Peyer's patch (tissue), 4 donors: ENCODE measurements around the gene BICDL2. TPM values are rescaled to one million over a fixed set of nuclear protein-coding genes. Genes with fewer than 3 reads are reported as not detected.

Source experiments
- DNase-seq, 3 donors: peaks; one replicate each; pipeline ENCODE4 v3.0.0-alpha.2; 2017 to 2019
- H3K27ac ChIP-seq, 4 donors: fragments of 200-600 bp; sonication (generic); one replicate each; pipeline ENCODE4 v1.5.1; 2016 to 2019
- H3K27me3 ChIP-seq, 2 donors: fragments of 200-600 bp; sonication (generic); one replicate each; pipeline ENCODE4 v1.5.1; 2019
- H3K36me3 ChIP-seq, 3 donors: fragments of 200-600 bp; sonication (generic); one replicate each; pipeline ENCODE4 v1.5.1; 2016 to 2019
- H3K4me1 ChIP-seq, 4 donors: fragments of 200-600 bp; sonication (generic); one replicate each; pipeline ENCODE4 v1.5.1; 2016 to 2019
- H3K4me3 ChIP-seq, 4 donors: fragments of 200-600 bp; sonication (generic); 1 replicate in 3 of 4; 2 replicates in 1 of 4; pipeline ENCODE4 v1.5.1; 2016 to 2019; ENCODE audit warnings: mild to moderate bottlenecking in 1 of 4
- H3K9me3 ChIP-seq, 4 donors: fragments of 200-600 bp; sonication (generic); one replicate each; pipeline ENCODE4 v1.5.1; 2016 to 2019; ENCODE audit warnings: mild to moderate bottlenecking in 1 of 4
- POLR2A ChIP-seq, 2 donors: fragments of 450-650 bp; IDR thresholded peaks; one replicate each; pipeline ENCODE4 v1.5.1; 2017; ENCODE audit warnings: antibody characterized with exemption in 2 of 2, mild to moderate bottlenecking in 2 of 2, moderate library complexity in 2 of 2
- total RNA-seq, 4 donors: library from RNA; depleted of rRNA; stranded (reverse); fragments of >200 nt; gene quantifications; one replicate each; pipeline ENCODE4 v1.1.0, GENCODE V29; 2016
- TF ChIP-seq, protein P1 (sequence below), 6 experiments: fragments of 450-650 bp in 4 of 6; fragments of 200-600 bp in 2 of 6; sonication (generic) in 1 of 6; IDR thresholded peaks; one replicate each; pipeline ENCODE4 v1.5.1; 2017 to 2019; ENCODE audit warnings: antibody characterized with exemption in 6 of 6, mild to moderate bottlenecking in 3 of 6, moderate library complexity in 1 of 6

Gene BICDL2
- total RNA-seq, 4 donors from 2014 or later = 44.6 to 126 (median 93.8) TPM

DNA sequence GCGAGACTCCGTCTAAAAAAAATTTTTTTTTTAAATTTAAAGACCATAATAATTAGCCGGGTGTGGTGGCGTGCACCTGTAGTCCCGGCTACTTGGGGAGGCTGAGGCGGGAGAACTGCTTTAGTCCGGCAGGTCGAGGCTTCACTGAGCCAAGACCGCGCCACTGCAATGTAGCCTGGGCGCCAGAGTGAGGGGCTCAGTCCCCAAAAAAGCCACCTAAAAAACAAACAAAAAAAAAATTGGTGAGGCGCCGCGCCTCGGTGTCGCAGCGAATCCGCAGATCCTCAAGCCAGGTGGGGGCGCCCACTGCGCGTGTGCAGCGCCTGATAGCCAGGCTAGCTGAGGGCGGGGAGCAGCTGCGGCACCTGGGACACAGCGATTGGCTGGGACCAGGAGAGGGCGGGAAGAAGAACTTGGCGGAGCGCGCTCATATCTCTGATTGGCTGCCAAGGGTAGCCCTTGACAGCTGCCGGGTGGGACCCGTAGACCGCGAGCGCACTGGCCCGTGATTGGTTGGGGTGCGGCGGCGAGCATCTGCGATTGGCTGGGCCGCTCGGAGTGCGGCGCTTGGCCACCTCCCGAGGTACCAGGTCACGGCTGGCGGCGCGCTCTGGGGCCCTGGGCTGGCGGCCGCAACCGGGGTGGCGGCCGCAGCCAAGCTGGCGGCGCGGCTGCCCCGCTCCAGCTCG, 33.0 kb downstream of the BICDL2 start:
- peaks cover 8 to 29% (median 14%) of the 10 kb centered on the region in 4 donors for H3K4me1 ChIP-seq
- no peaks in the 10 kb centered on the region for H3K27me3 ChIP-seq
- H3K27ac ChIP-seq = peak overlapping the region in 1 of 4 donors; percentile 96
- H3K36me3 ChIP-seq = no peaks in the 10 kb centered on the region
- peak overlapping the region in 3 of 4 donors; percentile 25 to 58 (median 42) for H3K4me3 ChIP-seq
- no peaks in the 10 kb centered on the region for H3K9me3 ChIP-seq
- TF ChIP-seq, protein P1, sequence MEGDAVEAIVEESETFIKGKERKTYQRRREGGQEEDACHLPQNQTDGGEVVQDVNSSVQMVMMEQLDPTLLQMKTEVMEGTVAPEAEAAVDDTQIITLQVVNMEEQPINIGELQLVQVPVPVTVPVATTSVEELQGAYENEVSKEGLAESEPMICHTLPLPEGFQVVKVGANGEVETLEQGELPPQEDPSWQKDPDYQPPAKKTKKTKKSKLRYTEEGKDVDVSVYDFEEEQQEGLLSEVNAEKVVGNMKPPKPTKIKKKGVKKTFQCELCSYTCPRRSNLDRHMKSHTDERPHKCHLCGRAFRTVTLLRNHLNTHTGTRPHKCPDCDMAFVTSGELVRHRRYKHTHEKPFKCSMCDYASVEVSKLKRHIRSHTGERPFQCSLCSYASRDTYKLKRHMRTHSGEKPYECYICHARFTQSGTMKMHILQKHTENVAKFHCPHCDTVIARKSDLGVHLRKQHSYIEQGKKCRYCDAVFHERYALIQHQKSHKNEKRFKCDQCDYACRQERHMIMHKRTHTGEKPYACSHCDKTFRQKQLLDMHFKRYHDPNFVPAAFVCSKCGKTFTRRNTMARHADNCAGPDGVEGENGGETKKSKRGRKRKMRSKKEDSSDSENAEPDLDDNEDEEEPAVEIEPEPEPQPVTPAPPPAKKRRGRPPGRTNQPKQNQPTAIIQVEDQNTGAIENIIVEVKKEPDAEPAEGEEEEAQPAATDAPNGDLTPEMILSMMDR (IDR thresholded peaks at IDR 0.05) = peak; percentile 51 to 86 (median 62)
- peak; percentile 69 to 86 for TF ChIP-seq POLR2A (IDR thresholded peaks at IDR 0.05)
- DNase-seq = peak; percentile 95 to 99 (median 98)

DNA sequence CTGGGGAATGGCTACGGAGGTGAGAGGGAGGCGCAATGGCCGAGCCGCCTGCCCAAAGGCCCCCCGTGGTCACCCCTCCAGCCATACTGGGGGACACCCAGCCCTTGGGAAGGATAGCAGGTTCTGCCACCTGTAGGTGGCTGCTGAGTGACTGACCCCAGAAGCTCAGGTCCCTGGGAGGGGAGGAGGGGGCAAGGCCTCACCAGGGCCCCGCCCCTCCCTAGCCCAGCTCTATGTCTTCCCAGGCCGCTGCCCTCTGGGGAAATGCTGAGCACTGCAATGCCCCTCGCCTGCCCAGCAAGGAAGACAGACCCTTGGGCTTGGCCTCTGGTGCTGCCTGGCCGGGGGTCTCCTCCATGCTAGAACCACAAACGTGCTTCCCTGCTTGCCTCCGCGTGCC, 35.4 kb downstream of the BICDL2 start:
- H3K4me3 ChIP-seq = no peak overlapping the region
- H3K27me3 ChIP-seq = no peaks in the 10 kb centered on the region
- H3K27ac ChIP-seq = no peak overlapping the region
- no peak for DNase-seq
- no peak for TF ChIP-seq POLR2A (IDR thresholded peaks at IDR 0.05)
- TF ChIP-seq, protein P1 (IDR thresholded peaks at IDR 0.05) = no peak
- no peaks in the 10 kb centered on the region for H3K9me3 ChIP-seq
- H3K4me1 ChIP-seq = peaks cover 0 to 5% (median 2%) of the 10 kb centered on the region in 4 donors
- no peaks in the 10 kb centered on the region for H3K36me3 ChIP-seq

DNA sequence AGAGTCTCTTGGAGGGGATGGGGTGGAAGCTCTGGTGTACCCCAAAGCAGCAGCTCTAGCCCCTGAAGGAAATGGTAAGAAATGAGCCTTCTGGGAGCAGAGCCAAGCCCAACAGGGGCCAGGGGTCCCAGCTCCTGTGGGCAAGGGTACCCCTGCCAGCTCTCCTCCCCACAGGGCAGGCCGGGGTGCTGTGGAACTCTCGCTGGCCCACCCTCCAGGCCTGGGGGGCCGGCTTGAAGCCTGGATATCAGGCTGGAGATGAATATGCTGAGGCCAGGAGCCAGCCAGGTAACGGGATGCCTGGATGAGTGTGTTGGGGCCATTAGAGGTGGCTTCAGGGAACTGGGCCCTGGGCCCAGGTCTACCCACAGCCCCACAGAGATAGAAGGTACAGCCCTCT, 36.2 kb downstream of the BICDL2 start:
- Histone ChIP-seq H3K27ac (no peak overlapping the region), H3K9me3 (no peaks in the 10 kb centered on the region), H3K36me3 (no peaks in the 10 kb centered on the region), H3K4me1 (peaks cover 0 to 4% (median 0%) of the 10 kb centered on the region in 4 donors), H3K4me3 (no peak overlapping the region), H3K27me3 (no peaks in the 10 kb centered on the region)
- TF ChIP-seq, protein P1 (IDR thresholded peaks at IDR 0.05) = no peak
- no peak for TF ChIP-seq POLR2A (IDR thresholded peaks at IDR 0.05)
- DNase-seq = no peak

DNA sequence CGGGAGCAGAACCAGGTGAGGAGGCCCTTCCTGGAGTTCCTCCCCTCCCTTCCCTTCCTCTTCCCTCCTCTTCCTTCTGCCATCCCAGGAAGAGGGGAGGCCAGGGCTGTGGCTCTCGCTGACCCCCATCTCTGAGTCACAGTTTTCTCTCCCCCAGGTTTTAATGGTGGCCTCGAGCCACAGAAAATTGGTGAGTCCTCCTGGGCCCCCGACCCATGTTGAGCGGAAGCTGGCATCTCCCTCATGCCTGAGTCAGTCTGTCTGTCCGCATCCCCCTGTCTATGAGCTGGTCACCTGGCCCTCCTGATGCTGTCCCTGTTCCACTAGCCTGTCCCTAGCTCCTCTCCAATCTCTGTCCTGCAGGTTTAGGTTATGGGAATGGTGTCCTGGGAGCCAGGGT, 36.8 kb downstream of the BICDL2 start:
- H3K27me3 ChIP-seq = no peaks in the 10 kb centered on the region
- no peak overlapping the region for H3K27ac ChIP-seq
- peaks cover 0 to 3% (median 0%) of the 10 kb centered on the region in 4 donors for H3K4me1 ChIP-seq
- no peak for DNase-seq
- no peaks in the 10 kb centered on the region for H3K9me3 ChIP-seq
- H3K36me3 ChIP-seq = no peaks in the 10 kb centered on the region
- no peak overlapping the region for H3K4me3 ChIP-seq
- TF ChIP-seq, protein P1 (IDR thresholded peaks at IDR 0.05) = no peak
- TF ChIP-seq POLR2A (IDR thresholded peaks at IDR 0.05) = no peak

DNA sequence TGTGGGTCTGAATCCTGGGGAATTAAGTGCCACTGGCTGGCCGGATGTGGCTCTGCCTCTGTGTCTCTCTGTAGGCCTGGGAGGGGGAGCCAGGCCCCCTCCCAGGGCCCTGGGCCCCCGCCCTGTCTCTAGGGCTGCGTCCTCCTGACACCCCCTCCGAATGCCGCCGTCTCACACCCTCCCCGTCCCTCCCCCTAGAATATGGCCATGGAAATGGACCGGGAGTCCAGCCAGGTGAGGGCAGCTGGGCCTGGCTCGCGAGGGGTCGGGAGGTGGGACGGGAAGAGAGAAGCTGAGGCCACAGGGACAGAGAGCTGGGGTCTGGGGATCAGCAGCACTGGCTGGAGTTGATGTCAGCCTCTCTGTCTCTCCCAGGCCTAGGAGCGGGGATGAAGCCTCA, 40.4 kb downstream of the BICDL2 start:
- Histone ChIP-seq H3K4me1 (no peaks in the 10 kb centered on the region), H3K9me3 (no peaks in the 10 kb centered on the region), H3K27me3 (no peaks in the 10 kb centered on the region), H3K4me3 (no peak overlapping the region), H3K27ac (no peak overlapping the region), H3K36me3 (no peaks in the 10 kb centered on the region)
- no peak for DNase-seq
- no peak for TF ChIP-seq POLR2A (IDR thresholded peaks at IDR 0.05)
- TF ChIP-seq, protein P1 (IDR thresholded peaks at IDR 0.05) = no peak
